Stomach (tissue), 9 donors: Measurements from ENCODE around the gene CARS1. TPM values are rescaled to one million over a fixed set of nuclear protein-coding genes. Genes with fewer than 3 reads are reported as not detected.

Source experiments
- DNase-seq, 2 donors: peaks; one replicate each; pipeline versions ENCODE4 v3.0.0 to v3.0.0-alpha.2; 2013 to 2019
- H3K27ac ChIP-seq, 5 donors: fragments of 200-600 bp in 4 of 5; sonication (generic) in 4 of 5; one replicate each; pipeline ENCODE4 v1.5.1; 2013 to 2019; ENCODE audit warnings: mild to moderate bottlenecking in 1 of 5, moderate library complexity in 1 of 5
- H3K27me3 ChIP-seq, 3 donors: fragments of 200-600 bp; sonication (generic); one replicate each; pipeline ENCODE4 v1.5.1; 2017 to 2019; ENCODE audit warnings: mixed run types in 1 of 3
- H3K36me3 ChIP-seq, 4 donors: fragments of 200-600 bp; sonication (generic); 1 replicate in 3 of 4; 2 replicates in 1 of 4; pipeline ENCODE4 v1.5.1; 2016 to 2019
- H3K4me1 ChIP-seq, 4 donors: fragments of 200-600 bp; sonication (generic); one replicate each; pipeline ENCODE4 v1.5.1; 2016 to 2019
- H3K4me3 ChIP-seq, 4 donors: fragments of 200-600 bp; sonication (generic) in 3 of 4; one replicate each; pipeline ENCODE4 v1.5.1; 2016 to 2019; ENCODE audit warnings: mild to moderate bottlenecking in 1 of 4
- H3K9me3 ChIP-seq, 4 donors: fragments of 200-600 bp; sonication (generic); one replicate each; pipeline ENCODE4 v1.5.1; 2016 to 2019
- EP300 ChIP-seq: sonication (generic); formaldehyde crosslinking; IDR thresholded peaks from one replicate; pipeline ENCODE4 v1.6.1; 2017; ENCODE audit warnings: antibody characterized with exemption
- POLR2A ChIP-seq, 4 donors: fragments of 450-650 bp; IDR thresholded peaks; one replicate each; pipeline ENCODE4 v1.6.1; 2016; ENCODE audit warnings: antibody characterized with exemption in 4 of 4, control low read depth in 2 of 4, mild to moderate bottlenecking in 1 of 4, moderate library complexity in 1 of 4
- POLR2AphosphoS5 ChIP-seq, 3 donors: sonication (generic); formaldehyde crosslinking; IDR thresholded peaks; one replicate each; pipeline ENCODE4 v1.6.1; 2016; ENCODE audit warnings: antibody characterized with exemption in 3 of 3
- whole genome bisulfite sequencing, 5 donors: extraction: QIAGEN DNeasy Blood & Tissue Kit in 3 of 5; methylation state at CpG; one replicate each; pipeline versions ENCODE4 v1.1.5 to v1.1.7; 2013 to 2018; 5-methylcytosine and 5-hydroxymethylcytosine counted together
- intact Hi-C: fragments of 100-400 bp; cut with DNase I; formaldehyde crosslinking; loops from one replicate; pipeline ENCODE4 v1.15.1; 2023; ENCODE audit warnings: low total_unique reads
- polyA plus RNA-seq, 3 donors: library from polyadenylated mRNA; stranded (reverse); fragments of 200-250 nt; gene quantifications; one replicate each; pipeline ENCODE4 v1.2.3, GENCODE V29; 2013
- total RNA-seq, 5 donors: library from RNA; depleted of rRNA; stranded (reverse); fragments of >200 nt; gene quantifications; one replicate each; pipeline versions ENCODE4 v1.1.0 to v1.2.3, GENCODE V29; 2014 to 2016
- TF ChIP-seq, protein P1 (sequence below), 7 experiments: fragments of 450-650 bp in 4 of 7; fragments of 200-600 bp in 3 of 7; sonication (generic) in 3 of 7; IDR thresholded peaks; one replicate each; pipeline ENCODE4 v1.5.1; 2016 to 2019; ENCODE audit warnings: antibody characterized with exemption in 7 of 7, control low read depth in 2 of 7, mild to moderate bottlenecking in 1 of 7
- donor health status: healthy with polysubstance abuse.
- donor health status: Bipolar disorder and iron deficiency.
- donor health status: healthy.

CARS1 gene
- total and polyA plus RNA-seq, 8 donors: 25.2 to 54.2 (median 41.8) TPM

DNA sequence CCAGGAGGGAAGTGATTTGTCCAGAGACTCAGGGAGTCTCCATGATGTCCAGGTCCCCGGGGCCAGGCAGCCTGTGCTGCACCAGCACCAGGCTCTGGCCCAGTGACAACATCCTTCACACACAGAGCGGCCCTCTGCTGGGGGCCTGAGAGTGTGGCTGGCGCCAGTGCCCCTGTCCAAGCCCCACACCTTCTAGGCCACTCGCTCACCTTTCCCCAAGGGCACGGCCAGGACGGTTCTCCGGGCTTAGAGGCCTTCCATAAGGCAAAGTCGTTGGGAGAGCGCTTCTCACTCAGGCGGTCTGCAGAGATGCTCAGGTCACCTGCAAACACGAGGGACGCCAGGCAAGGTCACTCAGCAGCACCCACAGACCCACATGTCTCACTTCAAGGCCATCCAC lies 37.2 kb downstream of the CARS1 start:
- Histone ChIP-seq H3K27ac (no peak overlapping the region), H3K4me3 (no peak overlapping the region), H3K9me3 (no peaks in the 10 kb centered on the region), H3K36me3 (peaks cover 46 to 89% (median 77%) of the 10 kb centered on the region in 4 donors), H3K4me1 (peaks cover 0 to 29% (median 5%) of the 10 kb centered on the region in 4 donors), H3K27me3 (no peaks in the 10 kb centered on the region)
- 88 to 94% (median 92%) methylated on average over 9 to 12 of the region's 12 CpGs for WGBS, 5 donors
- no peak for TF ChIP-seq EP300
- no peak for TF ChIP-seq POLR2A (IDR thresholded peaks at IDR 0.05)
- TF ChIP-seq, protein P1, sequence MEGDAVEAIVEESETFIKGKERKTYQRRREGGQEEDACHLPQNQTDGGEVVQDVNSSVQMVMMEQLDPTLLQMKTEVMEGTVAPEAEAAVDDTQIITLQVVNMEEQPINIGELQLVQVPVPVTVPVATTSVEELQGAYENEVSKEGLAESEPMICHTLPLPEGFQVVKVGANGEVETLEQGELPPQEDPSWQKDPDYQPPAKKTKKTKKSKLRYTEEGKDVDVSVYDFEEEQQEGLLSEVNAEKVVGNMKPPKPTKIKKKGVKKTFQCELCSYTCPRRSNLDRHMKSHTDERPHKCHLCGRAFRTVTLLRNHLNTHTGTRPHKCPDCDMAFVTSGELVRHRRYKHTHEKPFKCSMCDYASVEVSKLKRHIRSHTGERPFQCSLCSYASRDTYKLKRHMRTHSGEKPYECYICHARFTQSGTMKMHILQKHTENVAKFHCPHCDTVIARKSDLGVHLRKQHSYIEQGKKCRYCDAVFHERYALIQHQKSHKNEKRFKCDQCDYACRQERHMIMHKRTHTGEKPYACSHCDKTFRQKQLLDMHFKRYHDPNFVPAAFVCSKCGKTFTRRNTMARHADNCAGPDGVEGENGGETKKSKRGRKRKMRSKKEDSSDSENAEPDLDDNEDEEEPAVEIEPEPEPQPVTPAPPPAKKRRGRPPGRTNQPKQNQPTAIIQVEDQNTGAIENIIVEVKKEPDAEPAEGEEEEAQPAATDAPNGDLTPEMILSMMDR (IDR thresholded peaks at IDR 0.05): no peak
- no peak for TF ChIP-seq POLR2AphosphoS5 (IDR thresholded peaks at IDR 0.05)
- DNase-seq: no peak
- intact Hi-C loops: no loop called here

DNA sequence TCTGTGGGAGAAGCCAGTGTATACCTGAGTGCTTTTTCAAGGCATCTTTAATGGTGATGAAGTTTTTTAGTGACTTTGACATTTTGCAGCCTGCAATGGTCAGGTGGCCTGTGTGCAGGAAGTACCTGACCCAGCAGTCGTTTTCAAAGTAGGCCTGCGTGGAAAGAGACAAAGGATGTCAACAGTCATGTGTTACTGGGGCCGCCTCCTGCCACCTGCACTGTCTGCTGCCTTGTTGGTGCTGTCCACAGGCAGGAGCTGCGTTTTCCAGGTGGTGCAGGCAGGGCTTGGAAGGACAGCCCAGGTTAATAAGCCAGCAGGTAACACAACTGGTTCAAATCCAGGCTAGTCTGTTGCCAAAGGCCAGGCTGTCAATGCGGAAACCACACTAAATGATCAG lies 38.6 kb downstream of the CARS1 start:
- 72 to 86% (median 79%) methylated on average over 5 of the region's 5 CpGs for WGBS, 5 donors
- Histone ChIP-seq H3K27me3 (no peaks in the 10 kb centered on the region), H3K9me3 (no peaks in the 10 kb centered on the region), H3K36me3 (peaks cover 59 to 91% (median 80%) of the 10 kb centered on the region in 4 donors), H3K4me1 (peaks cover 0 to 33% (median 5%) of the 10 kb centered on the region in 4 donors), H3K4me3 (no peak overlapping the region), H3K27ac (no peak overlapping the region)
- intact Hi-C loops: no loop called here
- TF ChIP-seq POLR2AphosphoS5 (IDR thresholded peaks at IDR 0.05) (no peak), POLR2A (IDR thresholded peaks at IDR 0.05) (no peak), EP300 (no peak)
- TF ChIP-seq, protein P1 (IDR thresholded peaks at IDR 0.05): no peak
- DNase-seq: no peak

DNA sequence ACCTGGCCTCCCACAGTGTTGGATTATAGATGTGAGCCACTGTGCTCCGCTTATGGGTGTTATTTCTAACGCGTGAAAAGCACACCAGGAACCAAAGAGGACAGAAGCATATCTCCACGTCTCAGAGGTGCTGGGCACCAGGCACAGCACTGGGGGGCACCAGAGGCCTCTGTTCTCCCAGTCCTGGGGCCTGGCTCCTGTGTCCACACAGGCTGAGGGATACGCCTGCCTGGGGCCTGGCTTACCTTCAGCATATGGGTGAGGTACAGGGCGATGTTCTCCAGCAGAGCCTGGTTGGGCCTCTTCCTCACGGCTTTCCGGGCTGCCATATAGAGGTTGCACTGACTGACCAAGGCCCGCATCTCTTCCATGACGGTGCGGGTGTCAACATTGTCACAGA lies 40.4 kb downstream of the CARS1 start:
- WGBS, 5 donors: 91 to 94% (median 93%) methylated on average over 11 of the region's 11 CpGs
- no peak overlapping the region for H3K4me3 ChIP-seq
- no peaks in the 10 kb centered on the region for H3K27me3 ChIP-seq
- H3K9me3 ChIP-seq: no peaks in the 10 kb centered on the region
- intact Hi-C loops: no loop called here
- peaks cover 69 to 95% (median 88%) of the 10 kb centered on the region in 4 donors for H3K36me3 ChIP-seq
- DNase-seq: no peak
- peaks cover 0 to 21% (median 5%) of the 10 kb centered on the region in 4 donors for H3K4me1 ChIP-seq
- H3K27ac ChIP-seq: no peak overlapping the region
- no peak for TF ChIP-seq EP300
- no peak for TF ChIP-seq POLR2AphosphoS5 (IDR thresholded peaks at IDR 0.05)
- no peak for TF ChIP-seq POLR2A (IDR thresholded peaks at IDR 0.05)
- TF ChIP-seq, protein P1 (IDR thresholded peaks at IDR 0.05): no peak

GRCh38 chr11:3015796-3016195 lies 41.4 kb downstream of the CARS1 start:
- 88 to 97% (median 94%) methylated on average over 9 to 10 of the region's 10 CpGs for WGBS, 5 donors
- Histone ChIP-seq H3K4me1 (peaks cover 0 to 11% (median 2%) of the 10 kb centered on the region in 4 donors), H3K36me3 (peaks cover 77 to 100% (median 98%) of the 10 kb centered on the region in 4 donors), H3K9me3 (no peaks in the 10 kb centered on the region), H3K27ac (no peak overlapping the region), H3K27me3 (no peaks in the 10 kb centered on the region), H3K4me3 (no peak overlapping the region)
- TF ChIP-seq POLR2AphosphoS5 (IDR thresholded peaks at IDR 0.05): no peak
- TF ChIP-seq, protein P1 (IDR thresholded peaks at IDR 0.05): no peak
- no peak for TF ChIP-seq EP300
- TF ChIP-seq POLR2A (IDR thresholded peaks at IDR 0.05): no peak
- intact Hi-C loops: no loop called here
- no peak for DNase-seq
